ENCODE data around the gene CAMKMT.

GRCh38 chr2:44559108-44559507, 197.4 kb downstream of the CAMKMT start:
- no peak for TF ChIP-seq CTCF (IDR thresholded peaks at IDR 0.05; ENCODE audit: low read length)
- TF ChIP-seq EZH2 (IDR thresholded peaks at IDR 0.05; ENCODE audit: borderline replicate concordance, low read length) = no peak
